NCI-H187 (cell line): ENCODE measurements around the gene PSMB8.
A peak's percentile ranks its signal among the peaks of the same experiment; 100 is the strongest.
"Not testable (repeated sequence)": the region's sequence is repeated elsewhere in the genome, so short reads cannot be mapped to it uniquely, and the experiment has no call there.

ENCODE experiments used
- DNase-seq, 2 experiments: peaks; one replicate each; lab custom pipeline; 2025; lab: John Stamatoyannopoulos, UW

PSMB8 gene

GRCh38 chr6:32838114-32838958 is 5.5 kb downstream of the PSMB8 start, which contains the start of gene TAP2:
Gene TAP2 (minus strand): TSS chr6:32838739. CDS start chr6:32838233, 506 bp downstream.
- DNase-seq: peak; percentile 79

- DNase-seq: no peak
Observed at GRCh38 chr6:32837651-32838113, 6.2 kb downstream of the PSMB8 start.

- no peak for DNase-seq
Observed at GRCh38 chr6:32836873-32837272, 7.0 kb downstream of the PSMB8 start.

GRCh38 chr6:32835167-32835893 is 8.5 kb downstream of the PSMB8 start:
- no peak for DNase-seq

- no peak for DNase-seq
Observed at GRCh38 chr6:32833664-32834063, 10.2 kb downstream of the PSMB8 start.

- no peak for DNase-seq
Observed at GRCh38 chr6:32832535-32832934, 11.3 kb downstream of the PSMB8 start.

- no peak for DNase-seq
Observed at GRCh38 chr6:32830936-32831335, 12.9 kb downstream of the PSMB8 start.

GRCh38 chr6:32830017-32830416 is 13.8 kb downstream of the PSMB8 start:
- DNase-seq: no peak

GRCh38 chr6:32829495-32829894 is 14.4 kb downstream of the PSMB8 start:
- no peak for DNase-seq

- DNase-seq: no peak
Observed at GRCh38 chr6:32827025-32827424, 16.8 kb downstream of the PSMB8 start.

- DNase-seq: no peak
Observed at GRCh38 chr6:32825966-32826365, 17.9 kb downstream of the PSMB8 start.

- DNase-seq: no peak
Observed at GRCh38 chr6:32819729-32820128, 24.1 kb downstream of the PSMB8 start.

- no peak for DNase-seq
Observed at GRCh38 chr6:32818867-32819266, 25.0 kb downstream of the PSMB8 start.

GRCh38 chr6:32816746-32817204 is 27.1 kb downstream of the PSMB8 start, which contains the start of gene HLA-DOB:
Gene HLA-DOB (minus strand): TSS chr6:32817002. CDS start chr6:32816951, 51 bp downstream.
- DNase-seq: no peak

GRCh38 chr6:32815996-32816395 is 27.9 kb downstream of the PSMB8 start:
- no peak for DNase-seq

GRCh38 chr6:32815115-32815514 is 28.7 kb downstream of the PSMB8 start:
- DNase-seq: no peak

- DNase-seq: no peak
Observed at GRCh38 chr6:32814145-32814544, 29.7 kb downstream of the PSMB8 start.

GRCh38 chr6:32809171-32809570 is 34.7 kb downstream of the PSMB8 start:
- no peak for DNase-seq

GRCh38 chr6:32807020-32807580 is 36.7 kb downstream of the PSMB8 start:
- DNase-seq: no peak

GRCh38 chr6:32805404-32805803 is 38.4 kb downstream of the PSMB8 start:
- DNase-seq: not testable (repeated sequence)

- DNase-seq: no peak
Observed at GRCh38 chr6:32803416-32803815, 40.4 kb downstream of the PSMB8 start.

GRCh38 chr6:32799740-32800139 is 44.1 kb downstream of the PSMB8 start:
- DNase-seq: no peak
